ENCODE data around the gene CPB2. TPM values are rescaled to one million over a fixed set of nuclear protein-coding genes. Genes with fewer than 3 reads are reported as not detected.

Gene CPB2
- total and polyA plus RNA-seq, 9 of the 15 experiments (the other 6 are each of a cell fraction or from before 2014, with no cell fraction given): 0.03 to 0.16 (median 0.07) TPM; not detected in 6

DNA sequence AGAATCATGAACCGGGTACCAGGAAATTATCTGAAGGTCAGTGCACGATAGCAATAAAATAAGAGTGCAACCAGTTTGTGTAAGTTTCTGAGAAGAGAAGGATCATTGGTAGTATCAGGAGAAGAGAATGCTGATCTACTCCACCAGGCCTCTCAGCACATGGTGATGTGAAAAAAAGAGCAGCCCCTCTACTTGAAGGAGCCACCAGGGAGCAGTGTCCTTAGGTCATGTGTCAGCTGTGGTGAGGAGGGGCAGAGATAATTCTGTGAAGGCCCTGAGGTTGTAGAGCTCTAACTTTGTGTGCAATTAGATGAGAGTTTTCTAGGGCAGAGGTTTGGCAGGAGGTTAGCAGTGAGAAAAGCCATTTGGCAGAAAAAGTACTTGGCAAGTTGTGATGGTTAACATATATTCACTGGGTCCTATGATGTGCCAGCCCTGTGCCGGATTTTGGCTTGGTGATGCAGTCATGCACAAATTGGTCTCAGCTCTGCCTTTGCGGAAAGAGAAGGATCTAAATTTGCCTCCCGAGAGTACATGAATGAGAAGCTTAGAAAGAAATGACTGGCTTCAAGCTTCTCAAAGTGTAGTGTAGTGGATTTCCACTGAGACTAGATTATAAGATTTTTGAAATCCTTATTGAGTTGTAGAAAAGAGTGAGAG lies 33.1 kb downstream of the CPB2 start (continued):
- TF ChIP-seq, protein P1, sequence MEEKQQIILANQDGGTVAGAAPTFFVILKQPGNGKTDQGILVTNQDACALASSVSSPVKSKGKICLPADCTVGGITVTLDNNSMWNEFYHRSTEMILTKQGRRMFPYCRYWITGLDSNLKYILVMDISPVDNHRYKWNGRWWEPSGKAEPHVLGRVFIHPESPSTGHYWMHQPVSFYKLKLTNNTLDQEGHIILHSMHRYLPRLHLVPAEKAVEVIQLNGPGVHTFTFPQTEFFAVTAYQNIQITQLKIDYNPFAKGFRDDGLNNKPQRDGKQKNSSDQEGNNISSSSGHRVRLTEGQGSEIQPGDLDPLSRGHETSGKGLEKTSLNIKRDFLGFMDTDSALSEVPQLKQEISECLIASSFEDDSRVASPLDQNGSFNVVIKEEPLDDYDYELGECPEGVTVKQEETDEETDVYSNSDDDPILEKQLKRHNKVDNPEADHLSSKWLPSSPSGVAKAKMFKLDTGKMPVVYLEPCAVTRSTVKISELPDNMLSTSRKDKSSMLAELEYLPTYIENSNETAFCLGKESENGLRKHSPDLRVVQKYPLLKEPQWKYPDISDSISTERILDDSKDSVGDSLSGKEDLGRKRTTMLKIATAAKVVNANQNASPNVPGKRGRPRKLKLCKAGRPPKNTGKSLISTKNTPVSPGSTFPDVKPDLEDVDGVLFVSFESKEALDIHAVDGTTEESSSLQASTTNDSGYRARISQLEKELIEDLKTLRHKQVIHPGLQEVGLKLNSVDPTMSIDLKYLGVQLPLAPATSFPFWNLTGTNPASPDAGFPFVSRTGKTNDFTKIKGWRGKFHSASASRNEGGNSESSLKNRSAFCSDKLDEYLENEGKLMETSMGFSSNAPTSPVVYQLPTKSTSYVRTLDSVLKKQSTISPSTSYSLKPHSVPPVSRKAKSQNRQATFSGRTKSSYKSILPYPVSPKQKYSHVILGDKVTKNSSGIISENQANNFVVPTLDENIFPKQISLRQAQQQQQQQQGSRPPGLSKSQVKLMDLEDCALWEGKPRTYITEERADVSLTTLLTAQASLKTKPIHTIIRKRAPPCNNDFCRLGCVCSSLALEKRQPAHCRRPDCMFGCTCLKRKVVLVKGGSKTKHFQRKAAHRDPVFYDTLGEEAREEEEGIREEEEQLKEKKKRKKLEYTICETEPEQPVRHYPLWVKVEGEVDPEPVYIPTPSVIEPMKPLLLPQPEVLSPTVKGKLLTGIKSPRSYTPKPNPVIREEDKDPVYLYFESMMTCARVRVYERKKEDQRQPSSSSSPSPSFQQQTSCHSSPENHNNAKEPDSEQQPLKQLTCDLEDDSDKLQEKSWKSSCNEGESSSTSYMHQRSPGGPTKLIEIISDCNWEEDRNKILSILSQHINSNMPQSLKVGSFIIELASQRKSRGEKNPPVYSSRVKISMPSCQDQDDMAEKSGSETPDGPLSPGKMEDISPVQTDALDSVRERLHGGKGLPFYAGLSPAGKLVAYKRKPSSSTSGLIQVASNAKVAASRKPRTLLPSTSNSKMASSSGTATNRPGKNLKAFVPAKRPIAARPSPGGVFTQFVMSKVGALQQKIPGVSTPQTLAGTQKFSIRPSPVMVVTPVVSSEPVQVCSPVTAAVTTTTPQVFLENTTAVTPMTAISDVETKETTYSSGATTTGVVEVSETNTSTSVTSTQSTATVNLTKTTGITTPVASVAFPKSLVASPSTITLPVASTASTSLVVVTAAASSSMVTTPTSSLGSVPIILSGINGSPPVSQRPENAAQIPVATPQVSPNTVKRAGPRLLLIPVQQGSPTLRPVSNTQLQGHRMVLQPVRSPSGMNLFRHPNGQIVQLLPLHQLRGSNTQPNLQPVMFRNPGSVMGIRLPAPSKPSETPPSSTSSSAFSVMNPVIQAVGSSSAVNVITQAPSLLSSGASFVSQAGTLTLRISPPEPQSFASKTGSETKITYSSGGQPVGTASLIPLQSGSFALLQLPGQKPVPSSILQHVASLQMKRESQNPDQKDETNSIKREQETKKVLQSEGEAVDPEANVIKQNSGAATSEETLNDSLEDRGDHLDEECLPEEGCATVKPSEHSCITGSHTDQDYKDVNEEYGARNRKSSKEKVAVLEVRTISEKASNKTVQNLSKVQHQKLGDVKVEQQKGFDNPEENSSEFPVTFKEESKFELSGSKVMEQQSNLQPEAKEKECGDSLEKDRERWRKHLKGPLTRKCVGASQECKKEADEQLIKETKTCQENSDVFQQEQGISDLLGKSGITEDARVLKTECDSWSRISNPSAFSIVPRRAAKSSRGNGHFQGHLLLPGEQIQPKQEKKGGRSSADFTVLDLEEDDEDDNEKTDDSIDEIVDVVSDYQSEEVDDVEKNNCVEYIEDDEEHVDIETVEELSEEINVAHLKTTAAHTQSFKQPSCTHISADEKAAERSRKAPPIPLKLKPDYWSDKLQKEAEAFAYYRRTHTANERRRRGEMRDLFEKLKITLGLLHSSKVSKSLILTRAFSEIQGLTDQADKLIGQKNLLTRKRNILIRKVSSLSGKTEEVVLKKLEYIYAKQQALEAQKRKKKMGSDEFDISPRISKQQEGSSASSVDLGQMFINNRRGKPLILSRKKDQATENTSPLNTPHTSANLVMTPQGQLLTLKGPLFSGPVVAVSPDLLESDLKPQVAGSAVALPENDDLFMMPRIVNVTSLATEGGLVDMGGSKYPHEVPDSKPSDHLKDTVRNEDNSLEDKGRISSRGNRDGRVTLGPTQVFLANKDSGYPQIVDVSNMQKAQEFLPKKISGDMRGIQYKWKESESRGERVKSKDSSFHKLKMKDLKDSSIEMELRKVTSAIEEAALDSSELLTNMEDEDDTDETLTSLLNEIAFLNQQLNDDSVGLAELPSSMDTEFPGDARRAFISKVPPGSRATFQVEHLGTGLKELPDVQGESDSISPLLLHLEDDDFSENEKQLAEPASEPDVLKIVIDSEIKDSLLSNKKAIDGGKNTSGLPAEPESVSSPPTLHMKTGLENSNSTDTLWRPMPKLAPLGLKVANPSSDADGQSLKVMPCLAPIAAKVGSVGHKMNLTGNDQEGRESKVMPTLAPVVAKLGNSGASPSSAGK (IDR thresholded peaks at IDR 0.05): peak; percentile 38; the same call in 1 of the 2 replicates
